Lower lobe of right lung (tissue), 2 donors: ENCODE results near the gene DUS4L. TPM values are rescaled to one million over a fixed set of nuclear protein-coding genes. Genes with fewer than 3 reads are reported as not detected.

ENCODE experiments used
- ATAC-seq, 2 donors: fragments of 200-7000 bp; cut with Tn5 transposase; one replicate each; pipeline ENCODE4 v1.9.1; 2020 to 2022; ENCODE audit warnings: mild to moderate bottlenecking in 2 of 2, moderate library complexity in 2 of 2
- DNase-seq: peaks from one replicate; pipeline ENCODE4 v3.0.0-alpha.2; 2020
- H3K27ac ChIP-seq: fragments of 200-600 bp; one replicate; pipeline ENCODE4 v1.8.0; 2022
- H3K27me3 ChIP-seq: fragments of 200-600 bp; one replicate; pipeline ENCODE4 v1.8.0; 2022; ENCODE audit warnings: low read depth
- H3K36me3 ChIP-seq: fragments of 200-600 bp; one replicate; pipeline ENCODE4 v1.8.0; 2022; ENCODE audit warnings: mild to moderate bottlenecking
- H3K4me1 ChIP-seq: fragments of 200-600 bp; one replicate; pipeline ENCODE4 v1.8.0; 2022
- H3K4me3 ChIP-seq: fragments of 200-600 bp; one replicate; pipeline ENCODE4 v1.8.0; 2022; ENCODE audit warnings: mild to moderate bottlenecking
- H3K9me3 ChIP-seq: fragments of 200-600 bp; one replicate; pipeline ENCODE4 v1.8.0; 2022
- CTCF ChIP-seq: fragments of 200-600 bp; IDR thresholded peaks from one replicate; pipeline ENCODE4 v1.8.0; 2022; ENCODE audit warnings: antibody characterized with exemption, mild to moderate bottlenecking
- intact Hi-C: fragments of 100-400 bp; cut with DNase I; formaldehyde crosslinking; loops from one replicate; pipeline ENCODE4 v1.11.0; 2022
- total RNA-seq: library from RNA; stranded (reverse); fragmentation: NEBNext Ultra II Directional; extraction: Animal tissue kit (Norgen Biotek cat#: 25700); gene quantifications from one replicate; pipeline ENCODE4 v1.2.1, GENCODE V29; 2021
- donor health status: DM: no; HTN: yes; CAD: no; lungs with severe emphysema.

DUS4L gene
- total RNA-seq, 1 donor from 2014 or later, result 5.3 TPM

DNA sequence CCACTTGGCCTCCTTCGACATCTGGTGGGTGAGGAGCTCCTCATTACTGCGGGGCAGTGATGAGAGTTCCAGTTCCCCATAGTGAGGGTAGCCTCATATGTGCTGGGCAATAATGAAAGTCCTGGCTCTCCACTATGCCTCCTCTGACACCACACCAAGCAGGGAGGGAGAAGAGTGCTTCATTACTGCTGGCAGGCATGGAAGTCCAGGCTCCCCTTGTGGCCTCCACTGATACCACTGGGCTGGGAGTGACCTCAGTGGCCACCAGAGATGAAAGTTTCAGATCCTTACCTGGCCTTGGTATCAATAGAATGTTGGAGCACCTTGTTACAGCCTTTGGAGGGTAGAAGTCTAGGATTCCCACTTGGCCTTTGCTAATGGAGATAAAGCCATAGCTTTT lies 6.5 kb downstream of the DUS4L start:
- H3K4me3 ChIP-seq, result no peak overlapping the region
- no peak for TF ChIP-seq CTCF
- no peaks in the 10 kb centered on the region for H3K4me1 ChIP-seq
- H3K9me3 ChIP-seq, result no peaks in the 10 kb centered on the region
- DNase-seq (no peak), ATAC-seq (no peak)
- no peak overlapping the region for H3K27ac ChIP-seq
- no peaks in the 10 kb centered on the region for H3K27me3 ChIP-seq
- intact Hi-C loops, result no loop called here
- no peaks in the 10 kb centered on the region for H3K36me3 ChIP-seq

GRCh38 chr7:107573537-107573936 lies 9.8 kb downstream of the DUS4L start:
- no peak overlapping the region for H3K27ac ChIP-seq
- no peak for ATAC-seq
- no peak for TF ChIP-seq CTCF
- intact Hi-C loops, result no loop called here
- H3K9me3 ChIP-seq, result no peaks in the 10 kb centered on the region
- H3K4me3 ChIP-seq, result no peak overlapping the region
- H3K27me3 ChIP-seq, result no peaks in the 10 kb centered on the region
- H3K36me3 ChIP-seq, result no peaks in the 10 kb centered on the region
- no peaks in the 10 kb centered on the region for H3K4me1 ChIP-seq
- no peak for DNase-seq

DNA sequence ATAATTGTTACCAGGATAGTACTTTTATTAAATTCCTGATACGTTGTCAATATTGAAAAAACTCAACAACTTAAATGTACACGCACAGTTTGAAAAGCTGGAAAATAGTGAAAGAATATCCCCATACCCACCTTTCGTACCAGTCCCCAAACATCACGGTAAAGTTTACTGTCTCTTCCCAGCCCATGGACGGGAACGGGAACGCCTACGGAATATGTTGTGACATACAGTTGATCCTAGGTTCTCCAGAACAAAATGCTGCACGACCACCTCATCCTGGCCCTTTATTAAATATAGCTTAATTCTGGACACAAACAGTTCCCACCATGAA lies 15.7 kb downstream of the DUS4L start:
- no peak for TF ChIP-seq CTCF
- Histone ChIP-seq H3K9me3 (no peaks in the 10 kb centered on the region), H3K4me3 (peak overlapping the region; percentile 83), H3K27ac (peak overlapping the region; percentile 93), H3K4me1 (peaks cover 21% of the 10 kb centered on the region), H3K27me3 (no peaks in the 10 kb centered on the region), H3K36me3 (peaks cover 5% of the 10 kb centered on the region)
- DNase-seq (no peak), ATAC-seq (peak; percentile 4 to 19)
- intact Hi-C loops, result no loop called here

DNA sequence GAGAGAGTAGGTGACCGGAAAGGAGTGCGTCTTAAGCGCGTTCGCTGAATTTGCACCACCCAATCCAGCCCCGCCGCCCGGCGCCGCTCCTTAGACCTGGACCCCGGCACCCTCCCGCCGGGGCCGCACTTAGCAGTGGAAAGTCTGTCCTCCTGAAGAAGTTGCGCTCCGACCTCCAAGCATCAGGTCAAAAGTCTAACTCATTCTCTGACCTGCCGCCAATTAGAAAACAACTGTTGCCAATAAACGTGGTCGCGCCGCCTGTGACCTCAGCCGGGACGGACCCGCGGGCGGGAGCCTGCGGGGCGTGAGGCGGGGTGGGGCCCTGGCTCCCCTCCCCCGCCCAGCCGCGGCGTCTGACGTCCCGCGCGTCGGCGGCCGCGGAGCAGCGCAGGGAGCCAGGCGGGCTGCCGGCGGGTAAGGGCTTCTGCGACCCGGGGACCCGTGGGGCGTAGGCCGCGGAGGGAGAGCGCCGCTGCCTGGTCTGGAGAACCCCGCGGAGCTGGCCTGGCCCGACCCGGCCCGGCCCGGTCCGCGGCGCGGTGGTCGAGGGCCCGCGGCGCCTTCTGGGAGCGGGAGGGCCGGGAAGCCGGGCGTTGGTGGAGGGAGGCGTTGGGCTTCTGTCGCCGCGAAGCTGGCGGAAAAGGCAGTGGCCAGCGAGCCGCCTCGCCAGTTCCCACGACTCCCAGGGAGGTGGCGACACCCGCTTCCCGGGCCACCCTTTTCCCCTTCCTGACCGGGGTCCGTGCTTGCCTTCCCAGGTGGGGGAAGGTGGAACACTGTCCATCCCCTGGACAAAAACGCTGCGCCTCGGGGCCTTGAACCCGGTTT lies 16.3 kb downstream of the DUS4L start, which contains the start of gene BCAP29:
Gene BCAP29 (plus strand): TSS at position 362 of the 831 bp plus-strand sequence. CDS start 527 bp downstream, outside the sequence.
- Histone ChIP-seq H3K27me3 (no peaks in the 10 kb centered on the region), H3K4me3 (peak within 1 kb of the TSS; percentile 83), H3K4me1 (peaks cover 21% of the 10 kb centered on the region), H3K36me3 (peaks cover 11% of the 10 kb centered on the region), H3K9me3 (no peaks in the 10 kb centered on the region), H3K27ac (peak within 1 kb of the TSS; percentile 93)
- peak; percentile 98 for ATAC-seq
- intact Hi-C loops, result no loop called here
- DNase-seq, result peak; percentile 84
- peak; percentile 36 for TF ChIP-seq CTCF

DNA sequence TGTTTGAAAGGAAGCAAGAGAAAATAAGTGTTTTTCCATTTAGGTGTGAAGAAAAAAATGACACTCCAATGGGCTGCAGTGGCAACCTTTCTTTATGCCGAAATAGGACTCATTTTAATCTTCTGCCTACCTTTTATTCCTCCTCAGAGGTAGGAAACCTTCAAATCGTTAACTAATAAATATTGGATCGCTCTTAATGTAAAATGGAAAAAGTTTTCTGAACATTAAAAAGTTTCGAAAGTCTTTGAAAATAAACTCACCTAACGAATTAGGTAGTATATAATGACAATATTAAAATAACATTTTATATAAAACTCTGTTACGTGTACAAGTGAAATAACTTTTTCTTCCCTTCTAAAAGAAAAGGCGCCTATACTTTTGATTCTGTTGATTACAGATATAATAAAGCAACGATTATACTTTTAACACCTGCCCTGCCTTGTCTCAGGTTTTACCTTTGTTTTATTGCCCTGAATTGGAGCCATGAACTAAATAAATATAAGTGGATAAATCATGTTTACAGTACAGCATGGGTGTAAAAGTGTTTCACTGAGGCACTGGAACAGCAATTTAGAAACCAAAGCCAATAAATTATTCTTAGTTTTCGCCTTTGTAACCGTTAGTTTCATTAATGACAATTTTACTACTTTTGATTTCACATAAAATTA lies 17.1 kb downstream of the DUS4L start:
- H3K4me1 ChIP-seq, result peaks cover 21% of the 10 kb centered on the region
- H3K27me3 ChIP-seq, result no peaks in the 10 kb centered on the region
- DNase-seq (no peak), ATAC-seq (no peak)
- peaks cover 18% of the 10 kb centered on the region for H3K36me3 ChIP-seq
- TF ChIP-seq CTCF, result no peak
- H3K4me3 ChIP-seq, result peak overlapping the region; percentile 83
- peak overlapping the region; percentile 93 for H3K27ac ChIP-seq
- no peaks in the 10 kb centered on the region for H3K9me3 ChIP-seq
- intact Hi-C loops, result no loop called here
